ENCODE data around the gene RNF19B.

Gene RNF19B

DNA sequence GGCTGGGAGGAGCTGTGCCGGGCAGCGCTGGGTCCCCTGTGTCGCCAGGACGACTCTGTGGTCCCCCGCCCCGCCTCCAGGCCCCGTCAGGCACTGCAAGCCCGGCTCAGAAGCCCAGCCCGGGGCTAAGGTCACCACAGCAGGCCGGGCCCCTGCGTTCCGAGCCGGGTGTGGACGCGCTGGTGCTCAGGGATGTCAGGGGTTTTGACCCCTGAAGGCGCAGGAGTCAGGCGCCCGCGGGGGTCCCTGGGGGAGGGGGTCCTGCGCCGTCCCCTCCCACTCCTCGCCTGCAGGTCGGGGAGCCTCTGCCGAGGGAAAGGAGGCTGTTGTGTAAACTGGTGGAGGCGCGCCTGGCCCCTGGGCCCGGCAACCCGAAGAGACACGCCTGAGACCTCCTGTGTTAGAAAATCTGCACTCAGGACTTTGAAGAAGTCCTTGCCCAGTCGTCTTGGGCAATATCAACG is 39.7 kb downstream of the RNF19B start:
- Histone ChIP-seq H3K4me2 (ENCODE audit: insufficient read depth, low read length) (no peak overlapping the region), H3K27ac (ENCODE audit: low read length) (no peak overlapping the region), H2AFZ (ENCODE audit: low read depth, low read length) (no peak overlapping the region), H3K4me1 (ENCODE audit: insufficient read depth, low read length) (no peaks in the 10 kb centered on the region), H3K9me3 (ENCODE audit: insufficient read depth, low read length, severe bottlenecking) (no peaks in the 10 kb centered on the region), H4K20me1 (ENCODE audit: insufficient read depth, low read length) (no peaks in the 10 kb centered on the region), H3K9ac (ENCODE audit: low read depth, low read length) (no peak overlapping the region), H3K27me3 (ENCODE audit: insufficient read depth, low read length, poor library complexity) (no peaks in the 10 kb centered on the region), H3K79me2 (ENCODE audit: insufficient read depth, low read length) (no peaks in the 10 kb centered on the region), H3K36me3 (ENCODE audit: insufficient read depth, low read length) (no peaks in the 10 kb centered on the region), H3K4me3 (ENCODE audit: low read depth in 1 of 2, low read length in 2 of 2) (no peak overlapping the region)
- TF ChIP-seq CTCF (IDR thresholded peaks at IDR 0.05; ENCODE audit: borderline replicate concordance, extremely low read depth, low read length, poor library complexity, severe bottlenecking) (no peak), EZH2 (IDR thresholded peaks at IDR 0.05; ENCODE audit: borderline replicate concordance, low read depth, low read length, severe bottlenecking) (no peak)
- no peak for DNase-seq
- ATAC-seq (ENCODE audit: insufficient read depth, low read depth), result no peak

DNA sequence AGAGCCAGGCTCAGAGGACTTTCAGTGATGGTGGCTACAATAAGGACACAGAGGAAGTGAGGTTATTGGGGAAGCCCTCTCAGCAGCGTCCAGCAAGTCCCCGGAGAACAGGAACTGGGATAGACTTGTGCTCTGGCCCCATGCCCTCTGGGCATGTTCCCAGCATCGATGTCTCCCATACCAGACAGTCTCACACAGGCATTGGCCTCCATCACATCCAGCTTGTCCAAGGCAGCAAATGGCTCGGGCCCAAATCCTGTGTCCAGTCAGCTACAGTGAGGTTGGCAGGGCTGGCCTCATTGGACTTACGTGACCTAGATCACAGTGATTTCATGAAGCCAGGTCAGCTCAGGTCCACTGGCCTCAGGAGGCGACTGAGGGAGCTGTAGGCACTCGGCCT is 43.8 kb downstream of the RNF19B start:
- no peak for DNase-seq
- Histone ChIP-seq H3K27me3 (ENCODE audit: insufficient read depth, low read length, poor library complexity) (no peaks in the 10 kb centered on the region), H3K79me2 (ENCODE audit: insufficient read depth, low read length) (no peaks in the 10 kb centered on the region), H3K9ac (ENCODE audit: low read depth, low read length) (no peak overlapping the region), H3K4me1 (ENCODE audit: insufficient read depth, low read length) (no peaks in the 10 kb centered on the region), H3K36me3 (ENCODE audit: insufficient read depth, low read length) (no peaks in the 10 kb centered on the region), H3K4me2 (ENCODE audit: insufficient read depth, low read length) (no peak overlapping the region), H3K9me3 (ENCODE audit: insufficient read depth, low read length, severe bottlenecking) (no peaks in the 10 kb centered on the region), H3K4me3 (ENCODE audit: low read depth in 1 of 2, low read length in 2 of 2) (no peak overlapping the region), H3K27ac (ENCODE audit: low read length) (no peak overlapping the region), H2AFZ (ENCODE audit: low read depth, low read length) (no peak overlapping the region), H4K20me1 (ENCODE audit: insufficient read depth, low read length) (no peaks in the 10 kb centered on the region)
- no peak for TF ChIP-seq CTCF (IDR thresholded peaks at IDR 0.05; ENCODE audit: borderline replicate concordance, extremely low read depth, low read length, poor library complexity, severe bottlenecking)
- no peak for TF ChIP-seq EZH2 (IDR thresholded peaks at IDR 0.05; ENCODE audit: borderline replicate concordance, low read depth, low read length, severe bottlenecking)
- ATAC-seq (ENCODE audit: insufficient read depth, low read depth), result no peak

GRCh38 chr1:32919811-32920733 is 44.5 kb downstream of the RNF19B start:
- H3K27me3 ChIP-seq (ENCODE audit: insufficient read depth, low read length, poor library complexity), result no peaks in the 10 kb centered on the region
- no peak overlapping the region for H3K9ac ChIP-seq (ENCODE audit: low read depth, low read length)
- no peaks in the 10 kb centered on the region for H3K9me3 ChIP-seq (ENCODE audit: insufficient read depth, low read length, severe bottlenecking)
- ATAC-seq (ENCODE audit: insufficient read depth, low read depth) (peak; percentile 52; the same call in 2 of the 3 replicates), DNase-seq (peak; percentile 10)
- H2AFZ ChIP-seq (ENCODE audit: low read depth, low read length), result no peak overlapping the region
- H3K36me3 ChIP-seq (ENCODE audit: insufficient read depth, low read length), result no peaks in the 10 kb centered on the region
- no peaks in the 10 kb centered on the region for H4K20me1 ChIP-seq (ENCODE audit: insufficient read depth, low read length)
- no peak overlapping the region for H3K27ac ChIP-seq (ENCODE audit: low read length)
- no peak for TF ChIP-seq CTCF (IDR thresholded peaks at IDR 0.05; ENCODE audit: borderline replicate concordance, extremely low read depth, low read length, poor library complexity, severe bottlenecking)
- TF ChIP-seq EZH2 (IDR thresholded peaks at IDR 0.05; ENCODE audit: borderline replicate concordance, low read depth, low read length, severe bottlenecking), result no peak
- H3K79me2 ChIP-seq (ENCODE audit: insufficient read depth, low read length), result no peaks in the 10 kb centered on the region
- H3K4me3 ChIP-seq (ENCODE audit: low read depth in 1 of 2, low read length in 2 of 2), result no peak overlapping the region
- H3K4me2 ChIP-seq (ENCODE audit: insufficient read depth, low read length), result no peak overlapping the region
- H3K4me1 ChIP-seq (ENCODE audit: insufficient read depth, low read length), result no peaks in the 10 kb centered on the region
